BE2C (cell line): ENCODE results near the gene YARS2. TPM values are rescaled to one million over a fixed set of nuclear protein-coding genes. Genes with fewer than 3 reads are reported as not detected.

ENCODE experiments used
- DNase-seq: peaks from one replicate; pipeline ENCODE4 v3.0.0-alpha.2; 2020
- H3K27me3 ChIP-seq: fragments of 250-450 bp; sonication (Bioruptor Pico); 2 replicates; pipeline ENCODE4 v1.5.1; 2020; ENCODE audit warnings: mild to moderate bottlenecking
- H3K36me3 ChIP-seq: fragments of 250-450 bp; sonication (Bioruptor Pico); 2 replicates; pipeline ENCODE4 v1.5.1; 2020; ENCODE audit warnings: mild to moderate bottlenecking
- H3K4me1 ChIP-seq: fragments of 250-450 bp; sonication (Bioruptor Pico); 2 replicates; pipeline ENCODE4 v1.5.1; 2020
- H3K4me3 ChIP-seq: 2 replicates; pipeline ENCODE4 v1.5.1; 2011; ENCODE audit warnings: low read depth, low read length
- H3K9me3 ChIP-seq: fragments of 250-450 bp; sonication (Bioruptor Pico); 2 replicates; pipeline ENCODE4 v1.5.1; 2020
- CTCF ChIP-seq: IDR thresholded peaks from 2 replicates; pipeline ENCODE4 v1.5.1; 2012; ENCODE audit warnings: mild to moderate bottlenecking, low read depth, low read length
- polyA plus RNA-seq: library from polyadenylated mRNA; unstranded; fragments of >200 nt; gene quantifications from one replicate; pipeline ENCODE4 v1.2.1, GENCODE V29; 2012; ENCODE audit warnings: low read depth, missing spikeins; ENCODE audit not compliant: insufficient read length, insufficient read depth

YARS2 gene
- polyA plus RNA-seq, result 37.1 TPM

- Histone ChIP-seq H3K27me3 (no peaks in the 10 kb centered on the region; the same call in 1 of the 2 replicates), H3K4me3 (peak within 1 kb of the TSS; percentile 95), H3K36me3 (peaks cover 16% of the 10 kb centered on the region), H3K9me3 (no peaks in the 10 kb centered on the region), H3K4me1 (peaks cover 3% of the 10 kb centered on the region; the same call in 1 of the 2 replicates)
- DNase-seq, result peak; percentile 96
- peak; percentile 89 for TF ChIP-seq CTCF
Measured at GRCh38 chr12:32755654-32756475, at the start of gene YARS2. YARS2 (minus strand) TSS chr12:32755897; CDS start chr12:32755874, 23 bp downstream.

- no peaks in the 10 kb centered on the region for H3K9me3 ChIP-seq
- no peaks in the 10 kb centered on the region for H3K27me3 ChIP-seq
- H3K4me3 ChIP-seq, result no peak overlapping the region
- H3K36me3 ChIP-seq, result no peaks in the 10 kb centered on the region
- H3K4me1 ChIP-seq, result no peaks in the 10 kb centered on the region
- TF ChIP-seq CTCF, result no peak
- DNase-seq, result no peak
Measured at GRCh38 chr12:32804301-32804700, 48.6 kb upstream of the YARS2 start.

DNA sequence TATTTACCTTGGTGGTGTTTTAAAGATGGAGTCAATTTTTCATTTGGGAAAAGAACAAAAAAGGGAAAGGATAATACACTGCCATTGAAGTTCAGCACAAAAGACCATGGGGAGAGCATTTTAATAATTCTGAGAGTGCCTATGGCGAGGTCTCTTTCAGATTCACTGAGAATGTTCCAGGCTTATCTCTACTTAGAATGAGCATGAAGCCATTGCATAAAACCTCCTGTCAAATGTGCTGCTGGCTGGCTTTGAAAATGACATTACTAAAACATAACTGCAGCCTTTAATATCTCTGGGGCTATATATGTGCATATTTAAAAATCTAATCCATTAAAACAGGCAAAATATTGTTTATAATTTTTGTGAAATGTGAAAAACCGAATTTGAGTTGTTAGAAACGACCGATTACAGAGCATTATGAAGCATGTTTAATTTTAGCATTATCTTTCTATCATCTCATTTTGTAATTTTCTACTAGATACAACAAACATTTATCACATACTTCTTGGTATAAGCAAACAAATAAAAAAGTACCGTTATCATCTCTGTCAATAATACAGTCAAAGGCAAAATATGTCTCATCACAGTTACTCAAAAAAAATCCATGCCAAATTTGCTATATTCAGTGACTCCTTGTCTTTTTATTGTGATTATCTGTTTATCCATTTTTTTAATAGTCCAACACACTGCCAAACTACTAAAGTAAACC is 45.7 kb upstream of the YARS2 start:
- no peak for DNase-seq
- Histone ChIP-seq H3K4me1 (no peaks in the 10 kb centered on the region), H3K4me3 (no peak overlapping the region), H3K27me3 (no peaks in the 10 kb centered on the region), H3K36me3 (no peaks in the 10 kb centered on the region), H3K9me3 (no peaks in the 10 kb centered on the region)
- TF ChIP-seq CTCF, result no peak

GRCh38 chr12:32794281-32794680 is 38.6 kb upstream of the YARS2 start:
- TF ChIP-seq CTCF, result no peak
- no peaks in the 10 kb centered on the region for H3K27me3 ChIP-seq
- H3K9me3 ChIP-seq, result no peaks in the 10 kb centered on the region
- no peak for DNase-seq
- no peak overlapping the region for H3K4me3 ChIP-seq
- H3K36me3 ChIP-seq, result no peaks in the 10 kb centered on the region
- no peaks in the 10 kb centered on the region for H3K4me1 ChIP-seq

DNA sequence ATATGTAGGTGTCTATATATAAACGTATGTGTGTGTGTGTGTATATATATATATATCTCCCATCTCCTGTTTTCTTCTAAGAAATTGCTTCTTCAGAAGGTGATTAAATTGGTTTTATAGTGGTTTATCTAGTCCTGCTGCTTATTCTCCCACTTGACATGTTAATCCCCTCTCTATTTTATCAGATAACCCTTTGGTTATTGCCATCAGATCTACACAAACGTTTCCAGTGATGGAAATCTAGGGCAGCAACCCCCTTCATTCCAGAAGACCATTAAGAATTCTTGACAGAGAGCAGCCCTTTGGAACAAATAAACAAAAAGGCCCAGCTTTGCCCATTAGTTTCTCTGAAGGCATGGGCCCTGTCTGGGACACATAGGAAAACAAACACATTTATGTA is 34.2 kb upstream of the YARS2 start:
- no peak for DNase-seq
- no peak for TF ChIP-seq CTCF
- Histone ChIP-seq H3K36me3 (no peaks in the 10 kb centered on the region), H3K4me1 (no peaks in the 10 kb centered on the region), H3K9me3 (no peaks in the 10 kb centered on the region), H3K27me3 (no peaks in the 10 kb centered on the region), H3K4me3 (no peak overlapping the region)

DNA sequence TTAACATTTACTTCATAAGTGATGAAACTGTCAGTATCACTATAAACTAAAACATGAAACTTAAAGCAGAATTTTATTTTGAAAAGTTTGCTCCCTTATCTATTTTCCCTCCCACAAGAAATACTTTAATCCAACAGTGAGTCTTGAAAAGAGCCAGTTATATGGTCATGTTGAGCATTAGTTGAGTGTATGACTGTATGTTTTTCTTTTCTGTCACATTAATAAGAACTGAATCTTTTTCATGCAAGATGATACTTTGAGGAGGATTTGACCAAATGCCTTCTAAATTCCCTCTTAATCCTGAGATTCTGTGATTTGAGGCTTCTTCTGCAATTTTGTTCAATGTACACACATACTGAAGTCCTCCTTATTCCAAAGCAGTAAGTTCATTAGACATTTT is 33.7 kb upstream of the YARS2 start:
- Histone ChIP-seq H3K27me3 (no peaks in the 10 kb centered on the region), H3K4me1 (no peaks in the 10 kb centered on the region), H3K36me3 (no peaks in the 10 kb centered on the region), H3K9me3 (no peaks in the 10 kb centered on the region), H3K4me3 (no peak overlapping the region)
- no peak for TF ChIP-seq CTCF
- no peak for DNase-seq
